HepG2 (cell line): ENCODE results near the gene HORMAD2. TPM values are rescaled to one million over a fixed set of nuclear protein-coding genes. Genes with fewer than 3 reads are reported as not detected.

Source experiments
- FOXP1 ChIP-seq, 2 experiments: fragments of 450-650 bp in 1 of 2; IDR thresholded peaks; 2 replicates each; pipeline ENCODE4 v1.6.1; 2017 to 2018; ENCODE audit warnings: antibody characterized with exemption in 1 of 2
- SIN3B ChIP-seq: fragments of 150-350 bp; IDR thresholded peaks from 2 replicates; pipeline ENCODE4 v1.6.1; 2014; ENCODE audit warnings: low read length
- TARDBP ChIP-seq: sonication (generic); formaldehyde crosslinking; IDR thresholded peaks from 2 replicates; pipeline ENCODE4 v1.8.0; 2022; ENCODE audit warnings: mild to moderate bottlenecking, missing genetic modification reagents
- TGIF2 ChIP-seq: IDR thresholded peaks from 2 replicates; pipeline ENCODE4 v1.6.1; 2016; ENCODE audit warnings: control low read depth, missing compliant biosample characterization
- ZNF235 ChIP-seq: sonication (generic); formaldehyde crosslinking; IDR thresholded peaks from 2 replicates; pipeline ENCODE4 v1.8.1; 2023; ENCODE audit warnings: mild to moderate bottlenecking, missing genetic modification reagents, borderline replicate concordance
- ZNF333 ChIP-seq: sonication (generic); formaldehyde crosslinking; IDR thresholded peaks from 2 replicates; pipeline ENCODE4 v1.4.0; 2020; ENCODE audit warnings: mild to moderate bottlenecking, missing genetic modification reagents, borderline replicate concordance
- polyA plus RNA-seq, 8 experiments: library from polyadenylated mRNA; depleted of rRNA in 3 of 8; stranded (reverse) in 7 of 8; unstranded in 1 of 8; fragments of >200 nt; fragmentation: Illumina TruSeq in 4 of 8; extraction: Trizol in 4 of 8; gene quantifications; 2 replicates each; pipeline versions ENCODE4 v1.2.1 to v1.2.3, GENCODE V29; 2011 to 2016; ENCODE audit warnings: low read depth in 4 of 8, missing spikeins in 1 of 8, mixed read lengths in 1 of 8; ENCODE audit not compliant: insufficient read depth in 1 of 8
- total RNA-seq, 5 experiments: library from RNA; depleted of rRNA; stranded (reverse); fragments of >200 nt; fragmentation: Illumina TruSeq; extraction: Trizol; gene quantifications; 2 replicates each; pipeline ENCODE4 v1.2.3, GENCODE V29; 2016; ENCODE audit warnings: low read depth in 1 of 5
- TF ChIP-seq, protein P1 (sequence below): IDR thresholded peaks from 2 replicates; pipeline ENCODE4 v1.6.1; 2016
- TF ChIP-seq, protein P2 (sequence below), 2 experiments: sonication (generic) in 1 of 2; formaldehyde crosslinking in 1 of 2; IDR thresholded peaks; 2 replicates each; pipeline versions ENCODE4 v1.4.0 to v1.6.1; 2018 to 2020; ENCODE audit warnings: missing genetic modification reagents in 2 of 2, borderline replicate concordance in 1 of 2, low read depth in 1 of 2, mild to moderate bottlenecking in 1 of 2, missing biosample characterization in 1 of 2

Gene HORMAD2
- total and polyA plus RNA-seq, 2 of the 13 experiments (the other 11 are each of a cell fraction or from before 2014, with no cell fraction given), result not detected

DNA sequence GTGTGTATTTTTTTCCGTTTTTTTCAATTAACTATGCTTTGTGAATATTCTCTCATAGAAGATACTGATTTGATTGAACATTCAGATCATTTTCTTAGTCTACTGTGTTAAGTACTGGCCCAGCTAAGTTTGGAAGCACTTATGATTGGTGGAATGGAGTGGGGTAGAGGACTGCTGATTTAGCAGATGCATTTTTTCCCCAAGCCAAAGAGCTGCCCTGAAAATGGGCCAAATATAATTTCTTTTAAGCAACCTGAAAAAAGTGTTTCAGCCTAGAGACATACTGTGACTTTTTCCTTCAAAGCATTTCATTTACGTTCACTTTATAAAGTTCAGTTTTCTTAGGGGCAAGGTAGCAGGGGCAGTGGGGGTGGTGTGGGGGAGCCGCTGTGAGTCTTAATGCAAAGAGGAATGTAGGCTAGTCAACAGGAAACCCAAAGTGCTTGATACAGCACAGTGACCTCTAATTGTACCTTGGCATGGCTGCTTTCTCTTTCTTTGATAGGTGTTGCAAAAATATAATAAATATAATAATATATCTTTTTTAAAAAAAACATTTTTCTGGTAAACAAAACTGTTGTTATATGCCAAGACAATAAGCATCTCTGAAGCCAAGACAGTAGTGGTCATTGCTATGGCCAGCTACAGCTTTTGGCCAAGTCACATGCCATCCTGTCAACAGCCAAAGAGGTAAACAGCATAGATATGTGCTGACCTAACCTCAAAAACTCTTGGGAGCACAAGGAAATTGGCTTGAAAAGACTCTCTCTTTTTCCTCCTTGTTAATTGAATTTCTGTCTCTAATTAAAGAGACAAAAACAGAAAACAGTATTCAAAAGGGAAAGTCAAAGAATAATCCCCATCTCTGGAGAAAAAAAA lies 107.5 kb downstream of the HORMAD2 start (continued):
- TF ChIP-seq TARDBP (CRISPR knock-in tag), result no peak
- TF ChIP-seq, protein P1, sequence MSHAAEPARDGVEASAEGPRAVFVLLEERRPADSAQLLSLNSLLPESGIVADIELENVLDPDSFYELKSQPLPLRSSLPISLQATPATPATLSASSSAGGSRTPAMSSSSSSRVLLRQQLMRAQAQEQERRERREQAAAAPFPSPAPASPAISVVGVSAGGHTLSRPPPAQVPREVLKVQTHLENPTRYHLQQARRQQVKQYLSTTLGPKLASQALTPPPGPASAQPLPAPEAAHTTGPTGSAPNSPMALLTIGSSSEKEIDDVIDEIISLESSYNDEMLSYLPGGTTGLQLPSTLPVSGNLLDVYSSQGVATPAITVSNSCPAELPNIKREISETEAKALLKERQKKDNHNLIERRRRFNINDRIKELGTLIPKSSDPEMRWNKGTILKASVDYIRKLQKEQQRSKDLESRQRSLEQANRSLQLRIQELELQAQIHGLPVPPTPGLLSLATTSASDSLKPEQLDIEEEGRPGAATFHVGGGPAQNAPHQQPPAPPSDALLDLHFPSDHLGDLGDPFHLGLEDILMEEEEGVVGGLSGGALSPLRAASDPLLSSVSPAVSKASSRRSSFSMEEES (CRISPR knock-in tag), result peak; percentile 53; the same call in 1 of the 2 replicates
- TF ChIP-seq ZNF333 (CRISPR knock-in tag), result no peak
- TF ChIP-seq, protein P2, sequence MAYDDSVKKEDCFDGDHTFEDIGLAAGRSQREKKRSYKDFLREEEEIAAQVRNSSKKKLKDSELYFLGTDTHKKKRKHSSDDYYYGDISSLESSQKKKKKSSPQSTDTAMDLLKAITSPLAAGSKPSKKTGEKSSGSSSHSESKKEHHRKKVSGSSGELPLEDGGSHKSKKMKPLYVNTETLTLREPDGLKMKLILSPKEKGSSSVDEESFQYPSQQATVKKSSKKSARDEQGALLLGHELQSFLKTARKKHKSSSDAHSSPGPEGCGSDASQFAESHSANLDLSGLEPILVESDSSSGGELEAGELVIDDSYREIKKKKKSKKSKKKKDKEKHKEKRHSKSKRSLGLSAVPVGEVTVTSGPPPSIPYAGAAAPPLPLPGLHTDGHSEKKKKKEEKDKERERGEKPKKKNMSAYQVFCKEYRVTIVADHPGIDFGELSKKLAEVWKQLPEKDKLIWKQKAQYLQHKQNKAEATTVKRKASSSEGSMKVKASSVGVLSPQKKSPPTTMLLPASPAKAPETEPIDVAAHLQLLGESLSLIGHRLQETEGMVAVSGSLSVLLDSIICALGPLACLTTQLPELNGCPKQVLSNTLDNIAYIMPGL (CRISPR knock-in tag; IDR thresholded peaks at IDR 0.05; ENCODE audit: borderline replicate concordance in 1 of 2, low read depth in 1 of 2), result no peak
- TF ChIP-seq SIN3B, result no peak
- no peak for TF ChIP-seq FOXP1 (IDR thresholded peaks at IDR 0.05)
- TF ChIP-seq FOXP1 (CRISPR knock-in tag; IDR thresholded peaks at IDR 0.05), result peak; percentile 77
- TF ChIP-seq ZNF235 (CRISPR knock-in tag), result no peak
- TF ChIP-seq TGIF2 (CRISPR knock-in tag), result 0 out of 2 replicates have a peak, but pooled peaks have one; percentile 17
